HG03025 (cell line): ENCODE data around the gene TP53I11.

Experiments
- ATAC-seq: cut with Tn5 transposase; IDR thresholded peaks from one replicate; pipeline ENCODE4 v1.9.1; 2021; ENCODE audit warnings: mild to moderate bottlenecking, moderate library complexity; ENCODE audit not compliant: unreplicated experiment, low FRiP score

The TP53I11 gene

GRCh38 chr11:44960200-44960845, 9.6 kb upstream of the TP53I11 start:
- ATAC-seq = no peak

GRCh38 chr11:44959064-44959463, 8.4 kb upstream of the TP53I11 start:
- no peak for ATAC-seq

GRCh38 chr11:44957776-44958564, 7.3 kb upstream of the TP53I11 start:
- ATAC-seq = no peak

- no peak for ATAC-seq
These were observed 6.4 kb upstream of the TP53I11 start for GRCh38 chr11:44957040-44957515.

- ATAC-seq = no peak
These were observed 4.5 kb upstream of the TP53I11 start for GRCh38 chr11:44955015-44955738.

DNA sequence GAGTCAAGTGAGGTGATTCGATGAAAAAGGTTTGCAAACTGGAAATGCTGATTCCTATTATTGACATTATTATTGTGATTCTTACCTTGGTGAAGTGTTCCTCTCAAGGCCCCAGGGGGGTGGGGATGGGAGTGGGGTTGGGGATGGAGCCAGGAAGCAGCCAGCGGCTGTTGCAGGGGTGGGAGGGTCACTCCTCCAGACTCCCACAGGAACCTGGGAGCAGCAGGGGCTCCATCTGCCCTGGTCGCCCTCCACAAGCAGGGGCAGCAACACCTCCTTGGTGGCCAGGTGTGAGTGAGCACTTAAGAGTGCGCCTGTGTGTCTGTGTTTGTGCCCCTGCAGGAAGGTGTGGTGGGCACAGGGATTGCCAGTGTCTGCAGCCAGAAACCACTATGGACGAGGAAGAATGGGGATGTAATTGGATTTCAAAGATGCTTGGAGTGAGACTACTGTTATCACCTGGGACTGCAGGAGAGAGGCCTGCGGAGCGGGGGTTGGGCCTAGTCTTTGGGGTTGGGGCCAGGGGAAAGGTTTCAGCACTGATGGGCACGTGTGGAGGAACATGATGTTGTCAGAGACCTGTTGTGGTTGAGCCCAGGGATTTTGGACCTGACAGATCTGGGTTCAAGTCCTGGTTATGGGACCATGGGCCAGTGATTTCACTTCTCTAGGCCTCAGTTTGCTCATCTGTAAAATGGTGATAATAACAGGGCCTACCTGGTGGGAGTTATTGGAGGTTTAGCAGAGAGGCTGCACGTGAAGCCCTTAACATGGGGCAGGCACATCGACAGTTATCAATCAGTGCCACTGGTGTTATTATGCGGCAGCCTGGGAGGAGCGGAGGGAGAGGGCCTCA, 3.6 kb upstream of the TP53I11 start:
- ATAC-seq = no peak

DNA sequence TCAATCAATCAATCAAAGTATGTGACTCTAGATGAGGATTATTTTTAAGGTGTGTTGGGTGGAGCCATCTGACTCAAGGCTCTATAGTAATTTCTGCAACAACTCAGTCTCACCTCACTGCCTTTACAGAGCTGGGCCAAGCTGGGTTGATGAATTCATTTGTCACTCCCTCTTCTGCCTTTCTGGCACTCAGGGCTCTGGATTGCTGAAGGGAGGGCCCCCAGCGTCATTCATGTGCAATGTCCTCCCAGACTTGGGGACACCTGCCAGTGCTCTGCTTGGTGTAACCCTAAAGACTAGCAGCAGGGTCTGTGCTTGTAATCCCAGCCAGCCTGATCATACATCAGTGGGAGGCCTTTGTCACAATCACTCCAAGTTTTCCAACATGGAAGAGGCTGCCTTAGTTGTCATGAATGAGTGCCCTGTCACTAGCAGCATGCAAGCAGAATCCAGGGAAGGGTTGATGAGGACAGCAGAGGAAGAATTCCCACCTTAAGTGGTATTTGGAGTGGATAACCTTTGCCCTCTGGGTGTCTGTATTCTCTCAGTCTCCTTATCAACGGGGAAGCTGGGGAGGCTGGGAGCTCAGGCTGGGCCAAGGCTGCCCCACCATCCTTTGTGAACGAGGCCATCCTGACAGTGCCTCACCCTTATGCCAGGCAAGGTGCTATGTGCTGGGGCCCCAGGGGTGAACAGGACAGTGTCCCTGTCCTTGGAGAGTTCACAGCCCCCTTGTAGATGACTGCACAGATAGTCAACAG, 2.0 kb upstream of the TP53I11 start:
- no peak for ATAC-seq

- ATAC-seq = no peak
These were observed 1.4 kb upstream of the TP53I11 start for GRCh38 chr11:44952082-44952481.

DNA sequence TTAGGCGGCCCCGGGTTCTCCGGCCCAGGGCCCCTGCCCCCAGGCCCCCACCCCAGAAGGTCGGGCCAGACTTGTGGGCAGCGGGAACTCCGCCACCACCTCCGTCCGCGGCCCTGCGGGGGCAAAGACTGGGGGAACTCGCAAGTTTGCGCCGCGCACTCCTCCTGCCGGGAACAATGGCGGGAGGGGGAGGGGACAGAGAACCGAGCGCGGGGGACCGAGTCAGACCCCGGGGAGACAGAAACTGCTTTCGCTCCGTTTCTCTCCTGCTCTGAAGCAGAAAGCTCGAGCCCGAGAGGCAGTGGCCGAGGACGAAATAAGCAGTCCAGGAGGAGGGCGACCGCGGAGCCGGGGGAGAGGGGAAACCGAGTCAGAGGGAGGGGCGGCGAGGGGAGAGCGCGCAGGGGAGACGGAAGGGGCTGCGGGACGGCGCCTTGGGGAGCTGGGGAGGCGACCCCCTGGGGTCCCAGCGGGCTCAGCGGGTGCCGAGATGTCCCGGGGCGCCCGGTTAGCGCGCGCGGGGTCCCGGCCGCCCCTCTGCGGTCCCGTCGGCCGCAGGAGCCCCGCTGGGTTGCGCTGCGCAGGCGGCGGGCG, 555 bp downstream of the TP53I11 start:
- ATAC-seq = no peak

DNA sequence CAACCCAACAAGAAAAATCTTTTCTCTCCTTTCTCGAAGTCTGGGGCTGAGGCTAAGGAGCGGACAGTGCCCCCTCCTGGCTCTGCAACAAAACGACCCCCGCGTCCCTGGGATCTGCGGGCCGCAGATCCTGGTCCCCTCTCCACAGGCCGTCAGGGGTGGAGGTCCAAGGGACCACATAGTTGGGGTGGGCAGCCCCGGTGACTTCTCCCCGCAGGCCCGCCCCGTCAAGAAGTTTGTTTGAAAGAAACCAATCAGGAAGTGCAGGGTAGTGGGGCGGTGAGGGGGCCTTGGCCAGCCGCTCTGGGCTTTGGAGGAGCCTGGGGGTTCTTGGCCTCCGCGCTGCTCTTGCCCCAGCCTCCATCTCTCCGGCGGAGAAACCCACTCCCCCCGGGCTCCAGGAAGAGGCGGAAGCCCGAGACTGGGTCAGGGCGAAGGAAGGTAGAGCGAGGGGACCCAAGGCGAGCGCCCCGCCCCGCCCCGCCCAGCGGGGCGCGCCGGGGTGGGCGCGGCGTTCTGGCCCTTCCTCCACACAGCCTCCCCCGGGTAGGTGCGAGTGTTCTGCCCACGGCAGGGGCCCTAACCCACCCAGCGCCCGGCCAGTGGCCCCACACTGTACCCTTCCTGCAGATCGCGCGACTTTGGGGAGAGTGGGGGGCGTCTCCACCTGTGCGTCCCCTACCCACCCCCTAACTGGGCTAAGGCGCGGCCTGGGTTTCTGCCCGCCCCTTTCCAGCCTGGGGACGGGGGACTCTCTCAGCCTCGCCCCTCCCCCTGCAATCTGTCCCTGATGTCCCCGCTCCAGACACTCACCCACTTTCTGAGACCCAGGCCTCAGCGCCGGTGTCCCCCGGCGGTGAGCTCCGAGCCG, 1.3 kb downstream of the TP53I11 start:
- no peak for ATAC-seq

- no peak for ATAC-seq
These were observed 2.5 kb downstream of the TP53I11 start for GRCh38 chr11:44948155-44948554.

- no peak for ATAC-seq
These were observed 3.6 kb downstream of the TP53I11 start for GRCh38 chr11:44947114-44947513.

GRCh38 chr11:44946263-44946662, 4.4 kb downstream of the TP53I11 start:
- ATAC-seq = no peak

DNA sequence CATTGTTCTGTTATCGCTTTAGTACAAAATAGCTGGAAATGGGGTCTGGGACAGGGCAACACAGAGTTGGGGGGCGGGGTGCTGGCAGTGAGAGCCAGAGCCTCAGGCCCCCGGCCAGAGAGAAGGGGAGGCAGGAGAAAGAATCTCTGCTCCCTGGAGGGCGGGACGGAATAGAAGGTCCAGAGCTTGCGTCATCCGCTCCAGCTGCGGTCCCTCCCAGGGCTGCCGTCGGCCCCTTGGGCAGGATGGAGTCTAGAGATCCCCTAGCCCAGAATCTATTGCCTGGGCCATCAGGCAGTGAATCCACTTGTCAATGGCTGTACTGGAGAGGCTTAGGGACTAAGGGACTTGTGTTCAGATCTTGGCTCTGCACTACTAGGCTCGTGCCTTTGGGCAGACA, 5.0 kb downstream of the TP53I11 start:
- ATAC-seq = no peak

GRCh38 chr11:44944853-44945235, 5.8 kb downstream of the TP53I11 start:
- no peak for ATAC-seq

DNA sequence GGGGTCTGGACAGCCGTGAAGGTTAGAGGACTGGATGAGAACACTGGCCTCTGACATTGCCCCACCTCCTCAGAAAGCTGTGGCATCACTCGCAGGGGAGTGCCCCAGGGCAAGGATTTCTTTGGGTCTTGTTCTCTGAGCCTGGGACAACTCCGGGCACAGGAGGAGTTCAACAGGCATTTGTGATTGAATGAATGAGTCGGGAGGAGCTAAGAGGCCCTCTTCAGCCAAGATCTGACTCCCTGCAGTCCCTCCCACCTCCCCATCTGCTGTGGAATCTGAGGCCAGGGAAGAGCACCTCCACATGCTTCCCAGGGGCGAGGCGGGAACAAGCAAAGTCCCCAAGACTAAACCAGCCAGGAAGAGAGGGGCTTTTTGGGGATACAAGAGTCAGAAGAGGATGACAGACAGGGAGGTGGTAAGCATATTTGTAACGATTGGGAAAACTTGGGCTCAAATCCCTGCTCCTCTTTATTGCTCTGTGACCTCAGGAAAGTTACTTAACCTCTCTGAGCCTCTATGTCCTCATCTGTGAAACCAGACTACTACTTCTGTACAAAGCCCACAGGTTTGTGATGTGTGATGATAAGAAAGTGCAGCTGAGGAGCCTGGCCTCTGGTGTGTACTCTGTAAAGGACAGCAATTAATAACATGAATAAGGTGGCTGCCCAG, 6.4 kb downstream of the TP53I11 start:
- ATAC-seq = no peak

DNA sequence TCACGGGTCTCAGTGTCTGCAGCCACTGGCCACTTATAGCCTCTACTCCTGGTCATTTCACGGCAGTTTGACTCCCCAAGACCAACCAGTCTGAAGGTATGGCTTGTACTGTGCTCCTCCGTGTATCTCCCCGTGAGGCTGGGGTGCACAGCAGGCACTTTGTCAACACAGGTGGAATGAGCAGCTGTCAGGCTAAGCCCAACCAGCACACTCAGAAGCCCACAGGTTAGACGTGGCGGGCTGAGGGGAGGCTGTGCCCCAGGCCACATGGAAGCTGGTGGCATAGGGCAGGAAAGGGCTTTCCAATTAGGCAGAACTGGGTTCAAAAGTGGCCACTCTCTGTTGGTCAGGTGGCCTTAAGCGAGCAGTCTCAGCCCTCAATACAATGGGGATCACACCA, 7.0 kb downstream of the TP53I11 start:
- ATAC-seq = no peak

- ATAC-seq = no peak
These were observed 7.6 kb downstream of the TP53I11 start for GRCh38 chr11:44943118-44943517.
